OCI-LY1 (cell line): ENCODE results near the gene USP17L11.
"Not testable (repeated sequence)": the region's sequence is repeated elsewhere in the genome, so short reads cannot be mapped to it uniquely, and the experiment has no call there.

Source experiments
- EZH2 ChIP-seq: fragments of 200-600 bp; sonication (generic), shearing (Covaris generic); IDR thresholded peaks from 2 replicates; pipeline ENCODE4 v1.8.0; 2017; ENCODE audit warnings: borderline replicate concordance, mixed run types, mild to moderate bottlenecking, antibody characterized with exemption, low read length, moderate library complexity, mixed read lengths
- TF ChIP-seq, protein P1 (sequence below): fragments of 200-600 bp; sonication (generic), shearing (Covaris generic); IDR thresholded peaks from 2 replicates; pipeline ENCODE4 v1.5.1; 2017; ENCODE audit warnings: mild to moderate bottlenecking, antibody characterized with exemption, low read length, moderate library complexity, mixed read lengths

- TF ChIP-seq, protein P1, sequence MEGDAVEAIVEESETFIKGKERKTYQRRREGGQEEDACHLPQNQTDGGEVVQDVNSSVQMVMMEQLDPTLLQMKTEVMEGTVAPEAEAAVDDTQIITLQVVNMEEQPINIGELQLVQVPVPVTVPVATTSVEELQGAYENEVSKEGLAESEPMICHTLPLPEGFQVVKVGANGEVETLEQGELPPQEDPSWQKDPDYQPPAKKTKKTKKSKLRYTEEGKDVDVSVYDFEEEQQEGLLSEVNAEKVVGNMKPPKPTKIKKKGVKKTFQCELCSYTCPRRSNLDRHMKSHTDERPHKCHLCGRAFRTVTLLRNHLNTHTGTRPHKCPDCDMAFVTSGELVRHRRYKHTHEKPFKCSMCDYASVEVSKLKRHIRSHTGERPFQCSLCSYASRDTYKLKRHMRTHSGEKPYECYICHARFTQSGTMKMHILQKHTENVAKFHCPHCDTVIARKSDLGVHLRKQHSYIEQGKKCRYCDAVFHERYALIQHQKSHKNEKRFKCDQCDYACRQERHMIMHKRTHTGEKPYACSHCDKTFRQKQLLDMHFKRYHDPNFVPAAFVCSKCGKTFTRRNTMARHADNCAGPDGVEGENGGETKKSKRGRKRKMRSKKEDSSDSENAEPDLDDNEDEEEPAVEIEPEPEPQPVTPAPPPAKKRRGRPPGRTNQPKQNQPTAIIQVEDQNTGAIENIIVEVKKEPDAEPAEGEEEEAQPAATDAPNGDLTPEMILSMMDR: not testable (repeated sequence)
- TF ChIP-seq EZH2: not testable (repeated sequence)
These were observed 42.6 kb downstream of the USP17L11 start, which contains the start of gene USP17L20 for GRCh38 chr4:9257824-9258223.
